Lung (tissue), 12 donors: ENCODE data around the gene CHORDC1. TPM values are rescaled to one million over a fixed set of nuclear protein-coding genes. Genes with fewer than 3 reads are reported as not detected.

Experiments used
- ATAC-seq: fragments of 200-7000 bp; cut with Tn5 transposase; one replicate; pipeline ENCODE4 v1.9.1; 2020; ENCODE audit warnings: moderate number of reproducible peaks; ENCODE audit not compliant: insufficient read depth, low FRiP score
- DNase-seq, 3 donors: peaks; one replicate each; pipeline ENCODE4 v3.0.0-alpha.2; 2013 to 2017
- H3K27ac ChIP-seq, 2 donors: one replicate each; pipeline ENCODE4 v1.5.1; 2013; ENCODE audit warnings: mild to moderate bottlenecking in 2 of 2, moderate library complexity in 2 of 2, control low read depth in 1 of 2, inconsistent platforms in 1 of 2, low read depth in 1 of 2, low read length in 1 of 2
- H3K27me3 ChIP-seq, 3 donors: one replicate each; pipeline ENCODE4 v1.5.1; 2013; ENCODE audit warnings: low read length in 2 of 3; ENCODE audit not compliant: control insufficient read depth in 3 of 3, insufficient read depth in 3 of 3
- H3K36me3 ChIP-seq, 4 donors: one replicate each; pipeline ENCODE4 v1.5.1; 2013; ENCODE audit warnings: low read length in 4 of 4, mild to moderate bottlenecking in 1 of 4, moderate library complexity in 1 of 4; ENCODE audit not compliant: control insufficient read depth in 4 of 4, insufficient read depth in 4 of 4
- H3K4me1 ChIP-seq, 5 donors: one replicate each; pipeline ENCODE4 v1.5.1; 2013; ENCODE audit warnings: low read length in 5 of 5, mild to moderate bottlenecking in 2 of 5, moderate library complexity in 1 of 5; ENCODE audit not compliant: control insufficient read depth in 5 of 5, insufficient read depth in 5 of 5
- H3K4me3 ChIP-seq: one replicate; pipeline ENCODE4 v1.5.1; 2013; ENCODE audit warnings: mild to moderate bottlenecking, control low read depth, moderate library complexity
- H3K9ac ChIP-seq, 2 donors: one replicate each; pipeline ENCODE4 v1.5.1; 2013; ENCODE audit warnings: low read length in 2 of 2, control low read depth in 1 of 2; ENCODE audit not compliant: insufficient read depth in 1 of 2
- H3K9me3 ChIP-seq, 4 donors: one replicate each; pipeline ENCODE4 v1.5.1; 2013; ENCODE audit warnings: low read length in 3 of 4, mild to moderate bottlenecking in 1 of 4, moderate library complexity in 1 of 4; ENCODE audit not compliant: control insufficient read depth in 4 of 4, insufficient read depth in 3 of 4
- WGBS, 2 donors: extraction: QIAGEN DNeasy Blood & Tissue Kit; methylation state at CpG; one replicate each; pipeline ENCODE4 v1.1.7; 2013; 5-methylcytosine and 5-hydroxymethylcytosine counted together
- polyA plus RNA-seq, 2 donors: library from polyadenylated mRNA; stranded (reverse); fragments of 200-250 nt; gene quantifications; one replicate each; pipeline ENCODE4 v1.2.1, GENCODE V29; 2013
- total RNA-seq, 2 donors: library from RNA; depleted of rRNA in 1 of 2; stranded (reverse); fragments of >200 nt in 1 of 2; gene quantifications; one replicate each; pipeline ENCODE4 v1.2.1, GENCODE V29; 2014 to 2021
- TF ChIP-seq, protein P1 (sequence below): IDR thresholded peaks from 2 replicates; pipeline ENCODE4 v1.5.1; 2012; ENCODE audit warnings: mild to moderate bottlenecking; ENCODE audit errors: control extremely low read depth, extremely low read depth
- donor health status: control.
- donor health status: control.
- donor health status: Bipolar disorder and iron deficiency.
- donor health status: healthy.
- donor health status: DM: yes; HTN: yes; CAD: no.

Gene CHORDC1
- total and polyA plus RNA-seq, 4 donors, result 20.4 to 80.4 (median 22.7) TPM

- no peak overlapping the region for H3K27ac ChIP-seq
- no peak overlapping the region for H3K9ac ChIP-seq
- ATAC-seq (no peak), DNase-seq (no peak)
- TF ChIP-seq, protein P1, sequence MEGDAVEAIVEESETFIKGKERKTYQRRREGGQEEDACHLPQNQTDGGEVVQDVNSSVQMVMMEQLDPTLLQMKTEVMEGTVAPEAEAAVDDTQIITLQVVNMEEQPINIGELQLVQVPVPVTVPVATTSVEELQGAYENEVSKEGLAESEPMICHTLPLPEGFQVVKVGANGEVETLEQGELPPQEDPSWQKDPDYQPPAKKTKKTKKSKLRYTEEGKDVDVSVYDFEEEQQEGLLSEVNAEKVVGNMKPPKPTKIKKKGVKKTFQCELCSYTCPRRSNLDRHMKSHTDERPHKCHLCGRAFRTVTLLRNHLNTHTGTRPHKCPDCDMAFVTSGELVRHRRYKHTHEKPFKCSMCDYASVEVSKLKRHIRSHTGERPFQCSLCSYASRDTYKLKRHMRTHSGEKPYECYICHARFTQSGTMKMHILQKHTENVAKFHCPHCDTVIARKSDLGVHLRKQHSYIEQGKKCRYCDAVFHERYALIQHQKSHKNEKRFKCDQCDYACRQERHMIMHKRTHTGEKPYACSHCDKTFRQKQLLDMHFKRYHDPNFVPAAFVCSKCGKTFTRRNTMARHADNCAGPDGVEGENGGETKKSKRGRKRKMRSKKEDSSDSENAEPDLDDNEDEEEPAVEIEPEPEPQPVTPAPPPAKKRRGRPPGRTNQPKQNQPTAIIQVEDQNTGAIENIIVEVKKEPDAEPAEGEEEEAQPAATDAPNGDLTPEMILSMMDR, result no peak
- H3K4me1 ChIP-seq, result no peaks in the 10 kb centered on the region
- H3K4me3 ChIP-seq, result no peak overlapping the region
- peaks cover 0 to under 1% (median 0%) of the 10 kb centered on the region in 3 donors for H3K27me3 ChIP-seq
- WGBS, 2 donors, result 74 to 86% methylated on average over 2 of the region's 2 CpGs
- no peaks in the 10 kb centered on the region for H3K36me3 ChIP-seq
- no peaks in the 10 kb centered on the region for H3K9me3 ChIP-seq
Measured at GRCh38 chr11:90254065-90254464, 31.2 kb upstream of the CHORDC1 start.

GRCh38 chr11:90252053-90252452 is 29.2 kb upstream of the CHORDC1 start:
- peak in 1 of 3 donors; percentile 13 for DNase-seq
- no peak for ATAC-seq
- Histone ChIP-seq H3K9ac (no peak overlapping the region), H3K36me3 (no peaks in the 10 kb centered on the region), H3K27ac (no peak overlapping the region), H3K9me3 (no peaks in the 10 kb centered on the region), H3K4me1 (no peaks in the 10 kb centered on the region), H3K27me3 (no peaks in the 10 kb centered on the region), H3K4me3 (no peak overlapping the region)
- TF ChIP-seq, protein P1, result no peak
- 61 to 78% methylated on average over 3 of the region's 3 CpGs for WGBS, 2 donors

DNA sequence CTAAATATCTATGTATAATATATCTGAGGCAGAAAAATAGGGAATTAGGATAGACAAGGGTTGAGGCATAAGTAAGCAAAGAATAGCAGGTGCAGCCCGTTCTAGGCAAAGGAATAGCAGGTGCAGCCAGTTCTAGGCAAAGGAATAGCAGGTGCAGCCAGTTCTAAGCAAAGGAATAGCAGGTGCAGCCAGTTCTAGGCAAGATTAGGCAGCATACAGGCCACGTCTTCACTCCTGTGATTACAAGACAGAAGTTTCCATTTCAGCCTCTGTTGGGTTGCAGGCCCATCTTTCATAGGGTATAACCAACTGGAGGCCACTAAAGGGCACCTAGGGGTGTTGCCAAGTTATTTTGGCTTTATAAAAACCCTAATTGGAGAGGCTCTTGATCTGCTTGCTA is 28.8 kb upstream of the CHORDC1 start:
- TF ChIP-seq, protein P1, result no peak
- Histone ChIP-seq H3K9me3 (no peaks in the 10 kb centered on the region), H3K4me3 (no peak overlapping the region), H3K27me3 (no peaks in the 10 kb centered on the region), H3K36me3 (no peaks in the 10 kb centered on the region), H3K4me1 (no peaks in the 10 kb centered on the region), H3K9ac (no peak overlapping the region), H3K27ac (no peak overlapping the region)
- DNase-seq, result no peak
- WGBS, 2 donors, result 74 to 90% methylated on average over 2 of the region's 2 CpGs
- ATAC-seq, result no peak

DNA sequence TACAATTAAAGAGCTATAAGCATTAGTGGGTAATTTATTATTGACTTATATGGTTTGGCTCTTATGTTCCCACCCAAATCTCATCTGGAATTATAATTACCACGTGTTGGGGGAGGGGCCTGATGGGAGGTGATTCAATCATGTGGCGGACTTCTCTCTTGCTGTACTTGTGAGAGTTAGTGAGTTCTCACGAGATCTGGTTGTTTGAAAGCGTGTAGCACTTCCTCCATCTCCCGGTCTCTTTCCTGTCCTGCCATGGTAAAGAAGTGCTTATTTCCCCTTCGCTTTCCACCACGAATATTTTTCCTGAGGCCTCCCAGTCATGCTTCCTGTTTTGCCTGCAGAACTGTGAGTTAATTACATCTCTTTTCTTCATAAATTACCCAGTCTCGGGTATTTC is 28.1 kb upstream of the CHORDC1 start:
- 18 to 37% methylated on average over 8 of the region's 8 CpGs for WGBS, 2 donors
- Histone ChIP-seq H3K9ac (no peak overlapping the region), H3K9me3 (no peaks in the 10 kb centered on the region), H3K4me1 (no peaks in the 10 kb centered on the region), H3K36me3 (no peaks in the 10 kb centered on the region), H3K4me3 (no peak overlapping the region), H3K27me3 (no peaks in the 10 kb centered on the region), H3K27ac (no peak overlapping the region)
- DNase-seq (peak in 1 of 3 donors; percentile 11), ATAC-seq (no peak)
- TF ChIP-seq, protein P1, result no peak
